ENCODE data around the gene DLG2.

Gene DLG2

DNA sequence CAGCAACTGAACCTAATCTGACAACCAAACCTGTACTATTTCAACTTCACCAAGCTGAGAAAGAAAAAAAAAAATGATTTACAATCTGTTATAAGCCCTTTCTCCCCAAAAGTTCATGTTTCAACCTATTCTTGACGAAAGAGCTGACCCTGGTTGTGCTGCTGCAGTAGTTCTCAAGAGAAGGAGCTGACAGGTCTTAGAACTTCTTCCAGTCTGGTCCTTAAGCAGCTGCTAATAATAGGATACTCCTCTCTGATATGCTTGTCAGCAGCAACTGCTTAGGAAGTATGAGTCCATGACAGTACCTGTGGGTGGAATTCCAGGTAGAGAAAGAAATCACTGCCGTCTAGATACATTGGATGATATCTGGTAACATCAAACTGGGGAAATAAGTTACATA lies 1605.9 kb downstream of the DLG2 start:
- TF ChIP-seq CTCF (IDR thresholded peaks at IDR 0.05; ENCODE audit: low read depth, low read length, poor library complexity, severe bottlenecking) (no peak), EZH2phosphoT487 (IDR thresholded peaks at IDR 0.05; ENCODE audit: borderline replicate concordance, low read length) (no peak)
- Histone ChIP-seq H3K27me3 (ENCODE audit: control insufficient read depth, low read length) (no peaks in the 10 kb centered on the region), H3K79me2 (ENCODE audit: control insufficient read depth, low read length) (no peaks in the 10 kb centered on the region), H3K9me2 (replicated peaks; ENCODE audit: control insufficient read depth, low read length) (no peaks in the 10 kb centered on the region), H3K4me1 (ENCODE audit: control insufficient read depth, low read length) (no peaks in the 10 kb centered on the region), H3K27ac (ENCODE audit: low read depth, low read length) (no peak overlapping the region), H3K4me2 (ENCODE audit: low read length) (no peak overlapping the region), H3F3A (ENCODE audit: control insufficient read depth, insufficient read depth) (no peaks in the 10 kb centered on the region), H3K9me3 (ENCODE audit: control insufficient read depth, insufficient read depth, low read length) (no peaks in the 10 kb centered on the region), H3K36me3 (ENCODE audit: control insufficient read depth, low read length) (no peaks in the 10 kb centered on the region), H3K4me3 (ENCODE audit: low read length) (no peak overlapping the region), H4K20me1 (ENCODE audit: control insufficient read depth, insufficient read depth, low read depth, low read length) (no peaks in the 10 kb centered on the region)

GRCh38 chr11:84019571-84020194 lies 1607.5 kb downstream of the DLG2 start:
- H3K79me2 ChIP-seq (ENCODE audit: control insufficient read depth, low read length): no peaks in the 10 kb centered on the region
- H3K4me3 ChIP-seq (ENCODE audit: low read length): no peak overlapping the region
- H3K27ac ChIP-seq (ENCODE audit: low read depth, low read length): no peak overlapping the region
- TF ChIP-seq CTCF (IDR thresholded peaks at IDR 0.05; ENCODE audit: low read depth, low read length, poor library complexity, severe bottlenecking) (no peak), EZH2phosphoT487 (IDR thresholded peaks at IDR 0.05; ENCODE audit: borderline replicate concordance, low read length) (no peak)
- H3K36me3 ChIP-seq (ENCODE audit: control insufficient read depth, low read length): no peaks in the 10 kb centered on the region
- no peaks in the 10 kb centered on the region for H3K27me3 ChIP-seq (ENCODE audit: control insufficient read depth, low read length)
- H3K4me1 ChIP-seq (ENCODE audit: control insufficient read depth, low read length): no peaks in the 10 kb centered on the region
- no peaks in the 10 kb centered on the region for H3F3A ChIP-seq (ENCODE audit: control insufficient read depth, insufficient read depth)
- H3K9me2 ChIP-seq (replicated peaks; ENCODE audit: control insufficient read depth, low read length): no peaks in the 10 kb centered on the region
- no peak overlapping the region for H3K4me2 ChIP-seq (ENCODE audit: low read length)
- H3K9me3 ChIP-seq (ENCODE audit: control insufficient read depth, insufficient read depth, low read length): no peaks in the 10 kb centered on the region
- no peaks in the 10 kb centered on the region for H4K20me1 ChIP-seq (ENCODE audit: control insufficient read depth, insufficient read depth, low read depth, low read length)

- H3K4me1 ChIP-seq (ENCODE audit: control insufficient read depth, low read length): no peaks in the 10 kb centered on the region
- no peaks in the 10 kb centered on the region for H3K79me2 ChIP-seq (ENCODE audit: control insufficient read depth, low read length)
- H3K27ac ChIP-seq (ENCODE audit: low read depth, low read length): no peak overlapping the region
- no peaks in the 10 kb centered on the region for H3K36me3 ChIP-seq (ENCODE audit: control insufficient read depth, low read length)
- no peaks in the 10 kb centered on the region for H3F3A ChIP-seq (ENCODE audit: control insufficient read depth, insufficient read depth)
- no peak overlapping the region for H3K4me3 ChIP-seq (ENCODE audit: low read length)
- H3K4me2 ChIP-seq (ENCODE audit: low read length): no peak overlapping the region
- no peaks in the 10 kb centered on the region for H4K20me1 ChIP-seq (ENCODE audit: control insufficient read depth, insufficient read depth, low read depth, low read length)
- H3K9me2 ChIP-seq (replicated peaks; ENCODE audit: control insufficient read depth, low read length): no peaks in the 10 kb centered on the region
- no peaks in the 10 kb centered on the region for H3K27me3 ChIP-seq (ENCODE audit: control insufficient read depth, low read length)
- no peak for TF ChIP-seq EZH2phosphoT487 (IDR thresholded peaks at IDR 0.05; ENCODE audit: borderline replicate concordance, low read length)
- no peaks in the 10 kb centered on the region for H3K9me3 ChIP-seq (ENCODE audit: control insufficient read depth, insufficient read depth, low read length)
Measured at GRCh38 chr11:84014539-84014938, 1612.6 kb downstream of the DLG2 start.

- Histone ChIP-seq H3K27ac (ENCODE audit: low read depth, low read length) (no peak overlapping the region), H4K20me1 (ENCODE audit: control insufficient read depth, insufficient read depth, low read depth, low read length) (no peaks in the 10 kb centered on the region), H3K9me2 (replicated peaks; ENCODE audit: control insufficient read depth, low read length) (no peaks in the 10 kb centered on the region), H3K27me3 (ENCODE audit: control insufficient read depth, low read length) (no peaks in the 10 kb centered on the region), H3K79me2 (ENCODE audit: control insufficient read depth, low read length) (no peaks in the 10 kb centered on the region), H3K4me2 (ENCODE audit: low read length) (no peak overlapping the region), H3K4me3 (ENCODE audit: low read length) (no peak overlapping the region), H3K4me1 (ENCODE audit: control insufficient read depth, low read length) (no peaks in the 10 kb centered on the region), H3K36me3 (ENCODE audit: control insufficient read depth, low read length) (no peaks in the 10 kb centered on the region), H3K9me3 (ENCODE audit: control insufficient read depth, insufficient read depth, low read length) (no peaks in the 10 kb centered on the region), H3F3A (ENCODE audit: control insufficient read depth, insufficient read depth) (no peaks in the 10 kb centered on the region)
- no peak for TF ChIP-seq CTCF (IDR thresholded peaks at IDR 0.05; ENCODE audit: low read depth, low read length, poor library complexity, severe bottlenecking)
- TF ChIP-seq EZH2phosphoT487 (IDR thresholded peaks at IDR 0.05; ENCODE audit: borderline replicate concordance, low read length): no peak
Measured at GRCh38 chr11:84012171-84012826, 1614.8 kb downstream of the DLG2 start.

Measured in DOHH2 (cell line).